Osteoblast (primary cell): Measurements from ENCODE around the gene CCNC. TPM values are rescaled to one million over a fixed set of nuclear protein-coding genes. Genes with fewer than 3 reads are reported as not detected.

Experiments used
- DNase-seq: peaks from one replicate; pipeline ENCODE4 v3.0.0; 2011; ENCODE audit warnings: low spot score, mixed read lengths; ENCODE audit not compliant: insufficient read length; ENCODE audit errors: missing footprints
- H2AFZ ChIP-seq: 2 replicates; pipeline ENCODE4 v1.6.0; 2011; ENCODE audit warnings: mild to moderate bottlenecking, low read length
- H3K27ac ChIP-seq: 2 replicates; pipeline ENCODE4 v1.5.1; 2011; ENCODE audit warnings: mild to moderate bottlenecking, low read depth, low read length, moderate library complexity
- H3K27me3 ChIP-seq: 2 replicates; pipeline ENCODE4 v1.6.0; 2012; ENCODE audit warnings: mild to moderate bottlenecking, control low read depth, inconsistent platforms, low read length, moderate library complexity; ENCODE audit not compliant: insufficient read depth
- H3K36me3 ChIP-seq: 2 replicates; pipeline ENCODE4 v1.5.1; 2011; ENCODE audit warnings: mild to moderate bottlenecking, low read length, control low read depth, moderate library complexity; ENCODE audit not compliant: insufficient read depth
- H3K4me1 ChIP-seq: 2 replicates; pipeline ENCODE4 v1.5.1; 2011; ENCODE audit warnings: mild to moderate bottlenecking, low read length, control low read depth, moderate library complexity; ENCODE audit not compliant: insufficient read depth
- H3K4me2 ChIP-seq: 2 replicates; pipeline ENCODE4 v1.6.0; 2011; ENCODE audit warnings: mild to moderate bottlenecking, low read length; ENCODE audit not compliant: insufficient read depth
- H3K4me3 ChIP-seq: fragments of 200-600 bp; sonication (generic); 3 replicates; pipeline ENCODE4 v1.5.1; 2012; ENCODE audit warnings: mild to moderate bottlenecking, low read length, inconsistent platforms; ENCODE audit not compliant: insufficient read depth
- H3K79me2 ChIP-seq: 2 replicates; pipeline ENCODE4 v1.6.0; 2012; ENCODE audit warnings: mild to moderate bottlenecking, low read length, control low read depth, inconsistent platforms; ENCODE audit not compliant: insufficient read depth
- H3K9me3 ChIP-seq: 2 replicates; pipeline ENCODE4 v1.5.1; 2011; ENCODE audit warnings: low read depth, low read length, control low read depth
- H4K20me1 ChIP-seq: 2 replicates; pipeline ENCODE4 v1.6.0; 2012; ENCODE audit warnings: mild to moderate bottlenecking, low read length, control low read depth; ENCODE audit not compliant: insufficient read depth
- CTCF ChIP-seq: IDR thresholded peaks from 2 replicates; pipeline ENCODE4 v1.5.1; 2011; ENCODE audit warnings: mild to moderate bottlenecking, low read depth, low read length, moderate library complexity; ENCODE audit errors: extremely low read depth
- total RNA-seq: library from RNA; depleted of rRNA; stranded (reverse); fragments of >200 nt; gene quantifications from 2 replicates; pipeline ENCODE4 v1.2.3, GENCODE V29; 2012

The CCNC gene
- total RNA-seq, 1 donor: 89.4 TPM

- no peak overlapping the region for H2AFZ ChIP-seq
- DNase-seq: no peak
- peaks cover 3% of the 10 kb centered on the region for H4K20me1 ChIP-seq
- peaks cover 45% of the 10 kb centered on the region for H3K79me2 ChIP-seq
- H3K4me2 ChIP-seq: no peak overlapping the region
- no peak overlapping the region for H3K4me3 ChIP-seq
- no peak overlapping the region for H3K27ac ChIP-seq
- H3K36me3 ChIP-seq: no peaks in the 10 kb centered on the region
- TF ChIP-seq CTCF: no peak
- no peaks in the 10 kb centered on the region for H3K27me3 ChIP-seq
- H3K9me3 ChIP-seq: no peaks in the 10 kb centered on the region
- H3K4me1 ChIP-seq: peaks cover 9% of the 10 kb centered on the region
Measured at GRCh38 chr6:99512033-99512432, 56.4 kb downstream of the CCNC start.

GRCh38 chr6:99507648-99508047 lies 60.8 kb downstream of the CCNC start:
- DNase-seq: no peak
- H4K20me1 ChIP-seq: peaks cover 3% of the 10 kb centered on the region
- H3K4me1 ChIP-seq: no peaks in the 10 kb centered on the region
- H3K27ac ChIP-seq: no peak overlapping the region
- H2AFZ ChIP-seq: no peak overlapping the region
- H3K36me3 ChIP-seq: peaks cover 14% of the 10 kb centered on the region
- TF ChIP-seq CTCF: no peak
- peaks cover 20% of the 10 kb centered on the region for H3K79me2 ChIP-seq
- H3K9me3 ChIP-seq: no peaks in the 10 kb centered on the region
- no peak overlapping the region for H3K4me2 ChIP-seq
- H3K4me3 ChIP-seq: no peak overlapping the region
- no peaks in the 10 kb centered on the region for H3K27me3 ChIP-seq

- Histone ChIP-seq H3K36me3 (peaks cover 14% of the 10 kb centered on the region), H3K9me3 (no peaks in the 10 kb centered on the region), H4K20me1 (peaks cover 3% of the 10 kb centered on the region), H3K4me2 (no peak overlapping the region), H3K27me3 (no peaks in the 10 kb centered on the region), H3K4me1 (peaks cover 7% of the 10 kb centered on the region), H3K79me2 (no peaks in the 10 kb centered on the region), H3K27ac (peak overlapping the region; percentile 31), H2AFZ (no peak overlapping the region), H3K4me3 (no peak overlapping the region)
- DNase-seq: no peak
- no peak for TF ChIP-seq CTCF
Measured at GRCh38 chr6:99501762-99502161, 66.7 kb downstream of the CCNC start.

GRCh38 chr6:99498421-99498820 lies 70.0 kb downstream of the CCNC start:
- no peak for TF ChIP-seq CTCF
- H3K27ac ChIP-seq: no peak overlapping the region

More at GRCh38 chr6:99498421-99498820, 70.0 kb downstream of the CCNC start:
- DNase-seq: no peak
- Histone ChIP-seq H3K36me3 (peaks cover 7% of the 10 kb centered on the region), H4K20me1 (peaks cover 3% of the 10 kb centered on the region), H3K4me1 (peaks cover 7% of the 10 kb centered on the region), H3K4me3 (no peak overlapping the region), H3K27me3 (no peaks in the 10 kb centered on the region), H3K9me3 (no peaks in the 10 kb centered on the region), H2AFZ (no peak overlapping the region), H3K79me2 (no peaks in the 10 kb centered on the region), H3K4me2 (no peak overlapping the region)
